Cardiac muscle cell (in vitro differentiated cells and primary cell): ENCODE data around the gene TMED10. TPM values are rescaled to one million over a fixed set of nuclear protein-coding genes. Genes with fewer than 3 reads are reported as not detected.

Source experiments
- DNase-seq, 2 donors: peaks; one replicate each; pipeline versions ENCODE4 v3.0.0 to v3.0.0-alpha.2; 2010 to 2017; ENCODE audit warnings: low read depth in 1 of 2, low spot score in 1 of 2
- H3K27ac ChIP-seq: fragments of 200-600 bp; sonication (generic); 2 replicates; pipeline ENCODE4 v1.5.1; 2016
- H3K27me3 ChIP-seq: fragments of 200-600 bp; sonication (generic); 2 replicates; pipeline ENCODE4 v1.6.0; 2016; ENCODE audit warnings: control low read depth
- H3K36me3 ChIP-seq: fragments of 200-600 bp; sonication (generic); 2 replicates; pipeline ENCODE4 v1.5.1; 2016; ENCODE audit warnings: control low read depth
- H3K4me1 ChIP-seq: fragments of 200-600 bp; sonication (generic); 2 replicates; pipeline ENCODE4 v1.8.1; 2017; ENCODE audit warnings: low read depth, mild to moderate bottlenecking, mixed run types
- H3K4me3 ChIP-seq: fragments of 200-600 bp; sonication (generic); 2 replicates; pipeline ENCODE4 v1.5.1; 2016; ENCODE audit warnings: mild to moderate bottlenecking
- H3K9me3 ChIP-seq: fragments of 200-600 bp; sonication (generic); 2 replicates; pipeline ENCODE4 v1.5.1; 2017; ENCODE audit warnings: low read depth, mild to moderate bottlenecking, control low read depth
- polyA plus RNA-seq: library from polyadenylated mRNA; unstranded; fragments of >200 nt; fragmentation: Nextera tagmentation; extraction: Ambion mirVana; gene quantifications from 2 replicates; pipeline ENCODE4 v1.2.1, GENCODE V29; 2016
- total RNA-seq: library from RNA; depleted of rRNA; stranded (reverse); fragments of >200 nt; gene quantifications from 2 replicates; pipeline ENCODE4 v1.2.3, GENCODE V29; 2016
- TF ChIP-seq, protein P1 (sequence below): IDR thresholded peaks from 2 replicates; pipeline ENCODE4 v1.5.1; 2012; ENCODE audit warnings: low read depth, mild to moderate bottlenecking, low read length

TMED10 gene
- total and polyA plus RNA-seq, 2 experiments from 2014 or later: 158 to 295 TPM

DNA sequence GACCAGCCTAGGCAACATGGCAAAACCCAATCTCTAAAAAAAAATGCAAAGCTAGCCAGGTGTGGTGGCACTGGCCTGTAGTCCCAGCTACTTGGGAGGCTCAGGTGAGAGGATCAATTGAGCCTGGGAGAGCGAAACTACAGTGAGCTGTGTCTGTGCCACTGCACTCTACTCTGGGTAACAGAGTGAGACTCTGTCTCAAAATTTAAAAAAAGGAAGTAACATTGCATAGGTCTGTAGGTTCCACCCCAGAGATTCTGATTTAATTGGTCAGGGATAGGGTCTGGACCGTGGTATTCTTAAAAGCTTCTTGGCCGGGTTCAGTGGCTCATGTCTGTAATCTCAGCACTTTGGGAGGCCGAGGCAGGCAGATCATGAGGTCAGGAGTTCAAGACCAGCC lies 80.7 kb downstream of the TMED10 start:
- no peak for DNase-seq
- TF ChIP-seq, protein P1, sequence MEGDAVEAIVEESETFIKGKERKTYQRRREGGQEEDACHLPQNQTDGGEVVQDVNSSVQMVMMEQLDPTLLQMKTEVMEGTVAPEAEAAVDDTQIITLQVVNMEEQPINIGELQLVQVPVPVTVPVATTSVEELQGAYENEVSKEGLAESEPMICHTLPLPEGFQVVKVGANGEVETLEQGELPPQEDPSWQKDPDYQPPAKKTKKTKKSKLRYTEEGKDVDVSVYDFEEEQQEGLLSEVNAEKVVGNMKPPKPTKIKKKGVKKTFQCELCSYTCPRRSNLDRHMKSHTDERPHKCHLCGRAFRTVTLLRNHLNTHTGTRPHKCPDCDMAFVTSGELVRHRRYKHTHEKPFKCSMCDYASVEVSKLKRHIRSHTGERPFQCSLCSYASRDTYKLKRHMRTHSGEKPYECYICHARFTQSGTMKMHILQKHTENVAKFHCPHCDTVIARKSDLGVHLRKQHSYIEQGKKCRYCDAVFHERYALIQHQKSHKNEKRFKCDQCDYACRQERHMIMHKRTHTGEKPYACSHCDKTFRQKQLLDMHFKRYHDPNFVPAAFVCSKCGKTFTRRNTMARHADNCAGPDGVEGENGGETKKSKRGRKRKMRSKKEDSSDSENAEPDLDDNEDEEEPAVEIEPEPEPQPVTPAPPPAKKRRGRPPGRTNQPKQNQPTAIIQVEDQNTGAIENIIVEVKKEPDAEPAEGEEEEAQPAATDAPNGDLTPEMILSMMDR: no peak
- H3K4me3 ChIP-seq: no peak overlapping the region
- H3K4me1 ChIP-seq: peaks cover 6% of the 10 kb centered on the region
- H3K36me3 ChIP-seq: peaks cover 48% of the 10 kb centered on the region
- H3K27ac ChIP-seq: no peak overlapping the region
- H3K27me3 ChIP-seq: no peaks in the 10 kb centered on the region
- H3K9me3 ChIP-seq: no peaks in the 10 kb centered on the region

DNA sequence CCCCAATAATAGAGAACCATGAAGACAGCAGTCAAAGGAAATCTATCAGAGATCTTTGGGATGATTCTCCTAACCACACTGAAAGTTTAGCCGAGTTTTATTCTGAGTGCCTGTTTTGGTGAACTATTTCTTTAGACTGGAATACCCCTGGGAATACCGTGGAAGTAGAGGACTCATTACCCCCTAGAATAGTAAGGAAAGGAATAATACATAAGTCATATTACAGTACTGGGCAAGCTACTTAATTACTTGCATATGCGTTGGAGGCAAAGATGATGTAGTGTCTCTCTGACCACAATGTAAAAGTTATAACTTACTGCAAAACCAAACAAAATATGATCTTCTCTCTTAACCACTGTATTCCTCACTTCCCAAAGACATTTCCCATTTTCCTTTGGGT lies 81.5 kb downstream of the TMED10 start:
- peaks cover 49% of the 10 kb centered on the region for H3K36me3 ChIP-seq
- TF ChIP-seq, protein P1: no peak
- DNase-seq: no peak
- no peak overlapping the region for H3K4me3 ChIP-seq
- peaks cover 6% of the 10 kb centered on the region for H3K4me1 ChIP-seq
- no peaks in the 10 kb centered on the region for H3K9me3 ChIP-seq
- no peak overlapping the region for H3K27ac ChIP-seq
- H3K27me3 ChIP-seq: no peaks in the 10 kb centered on the region

DNA sequence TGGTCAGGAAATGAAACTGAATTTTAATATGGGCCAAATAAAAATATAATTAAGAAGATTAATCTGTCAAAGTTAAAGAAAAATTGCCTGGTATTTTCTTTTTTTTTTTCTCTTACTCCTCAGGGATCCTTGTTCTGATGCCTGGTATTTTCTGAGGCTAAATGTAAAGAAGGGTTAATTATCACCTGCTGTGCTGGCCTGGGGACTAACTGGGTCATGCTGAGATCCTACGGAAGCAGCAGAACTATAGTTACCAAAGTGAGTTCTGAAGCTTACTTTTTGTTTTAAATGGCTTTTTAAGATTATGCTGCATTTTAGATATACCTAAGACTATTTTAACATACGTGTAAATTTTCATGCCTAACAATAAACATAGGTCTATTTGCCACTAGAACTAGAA lies 83.7 kb downstream of the TMED10 start:
- Histone ChIP-seq H3K4me1 (no peaks in the 10 kb centered on the region), H3K27ac (no peak overlapping the region), H3K27me3 (no peaks in the 10 kb centered on the region), H3K9me3 (no peaks in the 10 kb centered on the region), H3K4me3 (no peak overlapping the region), H3K36me3 (peaks cover 53% of the 10 kb centered on the region)
- TF ChIP-seq, protein P1: no peak
- DNase-seq: no peak

DNA sequence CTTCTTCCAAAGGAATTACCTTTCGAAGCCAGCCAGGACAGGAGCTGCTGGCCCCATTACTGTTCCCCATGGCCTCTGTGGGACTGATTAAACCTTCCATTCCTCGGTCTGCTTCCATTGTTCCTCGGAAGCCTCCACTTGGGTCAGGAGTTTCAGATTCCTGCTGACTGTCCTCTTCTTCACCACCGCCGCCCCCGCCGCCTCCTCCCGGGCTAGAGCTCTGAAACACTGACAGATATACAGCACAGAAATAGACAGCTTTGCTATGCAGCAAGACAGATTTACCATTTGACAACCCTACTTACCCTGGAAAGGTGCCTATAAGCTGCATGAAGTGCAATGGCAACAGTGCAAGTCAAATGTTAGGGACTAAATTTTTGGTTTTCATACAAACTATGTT lies 85.2 kb downstream of the TMED10 start:
- no peaks in the 10 kb centered on the region for H3K9me3 ChIP-seq
- H3K4me1 ChIP-seq: no peaks in the 10 kb centered on the region
- TF ChIP-seq, protein P1: no peak
- peaks cover 65% of the 10 kb centered on the region for H3K36me3 ChIP-seq
- no peak overlapping the region for H3K27ac ChIP-seq
- no peak for DNase-seq
- no peak overlapping the region for H3K4me3 ChIP-seq
- H3K27me3 ChIP-seq: no peaks in the 10 kb centered on the region

DNA sequence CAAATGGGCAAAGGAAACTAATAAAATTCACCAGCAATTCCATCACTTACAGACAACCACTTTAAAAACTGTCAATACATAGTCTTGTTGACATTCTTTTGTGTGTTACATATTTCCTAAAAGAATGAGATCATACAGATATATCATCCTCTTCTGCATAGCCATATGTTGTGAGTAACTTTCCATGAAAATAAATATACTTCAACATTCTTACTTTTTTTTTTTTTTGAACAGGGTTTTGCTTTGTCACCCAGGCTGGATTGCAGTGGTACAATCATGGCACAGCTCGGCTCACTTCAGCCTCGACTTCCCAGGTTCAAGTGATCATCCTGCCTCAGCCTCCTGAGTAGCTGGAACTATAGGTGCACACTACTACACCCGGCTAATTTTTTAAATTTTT lies 86.1 kb downstream of the TMED10 start:
- Histone ChIP-seq H3K27me3 (no peaks in the 10 kb centered on the region), H3K4me1 (no peaks in the 10 kb centered on the region), H3K36me3 (peaks cover 65% of the 10 kb centered on the region), H3K9me3 (no peaks in the 10 kb centered on the region), H3K4me3 (no peak overlapping the region), H3K27ac (no peak overlapping the region)
- no peak for DNase-seq
- TF ChIP-seq, protein P1: no peak
